Aorta (tissue), 5 donors: ENCODE results near the gene SEMA3G. TPM values are rescaled to one million over a fixed set of nuclear protein-coding genes. Genes with fewer than 3 reads are reported as not detected.
A peak's percentile ranks its signal among the peaks of the same experiment; 100 is the strongest.

ENCODE experiments used
- ATAC-seq: fragments of 200-7000 bp; cut with Tn5 transposase; one replicate; pipeline ENCODE4 v1.9.1; 2022; ENCODE audit warnings: moderate library complexity; ENCODE audit not compliant: low FRiP score
- DNase-seq, 2 donors: peaks; one replicate each; pipeline ENCODE4 v3.0.0-alpha.2; 2020
- H3K27ac ChIP-seq, 2 donors: one replicate each; pipeline ENCODE4 v1.5.1; 2013; ENCODE audit warnings: low read length in 2 of 2, mild to moderate bottlenecking in 2 of 2, moderate library complexity in 2 of 2, control low read depth in 1 of 2, inconsistent platforms in 1 of 2, low read depth in 1 of 2
- H3K27me3 ChIP-seq, 2 donors: one replicate each; pipeline ENCODE4 v1.6.1; 2013; ENCODE audit warnings: control low read depth in 1 of 2, low read length in 1 of 2, mild to moderate bottlenecking in 1 of 2, moderate library complexity in 1 of 2; ENCODE audit not compliant: insufficient read depth in 2 of 2, control insufficient read depth in 1 of 2
- H3K36me3 ChIP-seq, 2 donors: one replicate each; pipeline ENCODE4 v1.6.1; 2013; ENCODE audit warnings: control low read depth in 1 of 2, low read length in 1 of 2, mild to moderate bottlenecking in 1 of 2; ENCODE audit not compliant: insufficient read depth in 2 of 2, control insufficient read depth in 1 of 2
- H3K4me1 ChIP-seq, 2 donors: one replicate each; pipeline ENCODE4 v1.6.1; 2013; ENCODE audit warnings: low read length in 2 of 2, control low read depth in 1 of 2, mild to moderate bottlenecking in 1 of 2, moderate library complexity in 1 of 2; ENCODE audit not compliant: insufficient read depth in 2 of 2, control insufficient read depth in 1 of 2
- H3K4me3 ChIP-seq, 2 donors: one replicate each; pipeline ENCODE4 v1.5.1; 2013; ENCODE audit warnings: low read length in 2 of 2, control low read depth in 1 of 2, mild to moderate bottlenecking in 1 of 2
- H3K9me3 ChIP-seq: one replicate; pipeline ENCODE4 v1.6.1; 2013; ENCODE audit warnings: mild to moderate bottlenecking, low read length; ENCODE audit not compliant: control insufficient read depth
- WGBS, 2 donors: extraction: QIAGEN DNeasy Blood & Tissue Kit; methylation state at CpG; one replicate each; pipeline ENCODE4 v1.1.7; 2013; 5-methylcytosine and 5-hydroxymethylcytosine counted together
- intact Hi-C, 2 donors: fragments of 100-400 bp; cut with DNase I; formaldehyde crosslinking; loops; one replicate each; pipeline versions ENCODE4 v1.14.2 to v1.15.0; 2022
- polyA plus RNA-seq, 2 donors: library from polyadenylated mRNA; stranded (reverse); fragments of 200-250 nt; gene quantifications; one replicate each; pipeline ENCODE4 v1.2.3, GENCODE V29; 2013
- total RNA-seq, 2 donors: library from RNA; stranded (reverse); fragmentation: NEBNext Ultra II Directional; extraction: Animal tissue kit (Norgen Biotek cat#: 25700); gene quantifications; one replicate each; pipeline ENCODE4 v1.2.1, GENCODE V29; 2021
- donor health status: healthy with polysubstance abuse.
- donor health status: Bipolar disorder and iron deficiency.
- donor health status: DM: no; HTN: no; CAD: no.
- donor health status: DM: no; HTN: no; CAD: no.
- donor health status: DM: yes; HTN: yes; CAD: no.

The SEMA3G gene
- total and polyA plus RNA-seq, 4 donors = 0.26 to 23.8 (median 12.5) TPM; not detected in 1

DNA sequence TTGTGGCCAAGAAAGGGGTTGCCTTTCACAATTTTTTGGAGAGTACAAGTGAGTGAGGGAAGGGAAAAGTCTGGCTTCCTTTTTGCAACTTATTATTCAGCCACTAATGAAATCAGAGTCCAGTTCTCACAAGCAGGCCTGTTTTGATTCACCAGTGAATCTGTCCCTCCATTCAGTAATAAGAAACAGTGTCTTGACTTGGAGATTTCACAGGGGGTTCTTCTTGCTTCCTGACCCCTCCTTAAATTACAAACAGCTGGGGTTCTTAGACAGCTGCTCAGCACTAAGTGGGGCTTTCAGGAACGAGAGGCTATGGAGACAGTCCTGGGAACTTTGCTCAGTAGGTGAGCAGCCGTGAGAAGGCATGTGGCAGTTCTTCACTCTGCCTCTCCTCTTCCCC is 24.5 kb downstream of the SEMA3G start:
- Histone ChIP-seq H3K4me1 (no peaks in the 10 kb centered on the region), H3K36me3 (peaks cover 0 to 2% of the 10 kb centered on the region in 2 donors), H3K27me3 (no peaks in the 10 kb centered on the region), H3K27ac (no peak overlapping the region), H3K9me3 (no peaks in the 10 kb centered on the region), H3K4me3 (no peak overlapping the region)
- ATAC-seq (no peak), DNase-seq (no peak)
- intact Hi-C loops = no loop called here
- WGBS, 2 donors = 77 to 80% methylated on average over 2 of the region's 2 CpGs

DNA sequence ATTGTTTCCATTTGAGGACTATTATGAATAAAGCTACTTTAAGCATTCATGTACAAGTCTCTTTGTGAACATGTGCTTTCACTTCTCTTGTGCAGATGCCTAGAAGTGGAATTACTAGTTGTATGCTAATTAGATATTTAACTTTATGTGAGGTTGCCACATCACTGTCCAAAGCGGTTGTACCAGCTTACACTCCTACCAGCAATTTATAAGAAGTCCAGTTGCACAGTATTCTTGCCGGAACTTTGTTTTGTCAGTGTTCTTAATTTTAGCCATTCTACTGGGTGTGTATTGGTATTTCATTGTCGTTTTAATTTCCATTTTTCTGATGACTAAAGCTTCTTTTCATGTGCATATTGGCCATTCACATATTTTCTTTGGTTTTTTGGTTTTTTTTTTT is 29.1 kb downstream of the SEMA3G start:
- DNase-seq = no peak
- Histone ChIP-seq H3K4me3 (no peak overlapping the region), H3K9me3 (no peaks in the 10 kb centered on the region), H3K36me3 (peaks cover 0 to 2% of the 10 kb centered on the region in 2 donors), H3K27ac (no peak overlapping the region), H3K4me1 (no peaks in the 10 kb centered on the region), H3K27me3 (no peaks in the 10 kb centered on the region)
- no peak for ATAC-seq
- intact Hi-C loops = no loop called here
- WGBS, 2 donors = 89 to 90% methylated on average over 3 of the region's 3 CpGs

DNA sequence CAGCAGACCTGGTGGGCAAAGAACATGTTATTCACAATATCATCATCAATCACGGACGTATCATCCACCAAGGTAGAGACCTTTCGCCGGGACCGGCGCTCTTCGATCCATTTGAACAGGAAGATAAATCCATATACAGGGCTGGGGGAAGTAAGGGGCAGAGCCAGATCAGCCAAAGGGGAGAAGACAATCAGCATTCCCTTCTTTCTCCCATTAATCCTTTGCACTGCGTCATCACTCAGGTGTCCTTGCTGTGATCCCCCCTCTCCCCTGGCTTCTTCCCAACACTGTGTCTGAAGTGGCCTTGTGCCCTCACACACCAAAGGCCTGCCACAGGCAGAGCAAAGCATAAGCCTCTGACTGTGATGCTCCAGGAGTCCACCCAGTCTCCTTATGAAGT is 36.4 kb downstream of the SEMA3G start:
- intact Hi-C loops = no loop called here
- H3K27me3 ChIP-seq = no peaks in the 10 kb centered on the region
- ATAC-seq = no peak
- H3K4me1 ChIP-seq = no peaks in the 10 kb centered on the region
- no peak overlapping the region for H3K4me3 ChIP-seq
- peak in 1 of 2 donors; percentile 24 for DNase-seq
- no peaks in the 10 kb centered on the region for H3K36me3 ChIP-seq
- WGBS, 2 donors = 90 to 94% methylated on average over 8 of the region's 8 CpGs
- no peaks in the 10 kb centered on the region for H3K9me3 ChIP-seq
- H3K27ac ChIP-seq = no peak overlapping the region

DNA sequence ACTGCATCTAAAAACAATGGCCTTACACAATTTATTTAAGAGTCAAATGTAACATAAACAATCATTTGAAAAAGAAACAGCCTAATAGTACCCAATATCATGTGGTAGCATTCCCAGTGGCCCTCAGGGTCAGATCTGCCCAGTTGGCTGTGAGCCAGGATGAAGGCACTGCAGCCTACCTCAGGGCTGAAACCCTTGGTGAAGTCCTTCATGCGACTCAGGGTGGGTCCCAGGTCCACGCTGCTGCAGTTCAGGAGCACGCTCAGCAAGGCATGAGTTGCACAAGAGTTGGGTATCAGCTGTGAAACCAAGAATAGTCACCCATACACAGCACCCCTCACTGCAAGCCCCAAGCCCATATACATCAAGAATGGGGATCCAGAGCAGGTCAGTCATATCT is 37.1 kb downstream of the SEMA3G start:
- H3K4me3 ChIP-seq = no peak overlapping the region
- peak; percentile 40 to 61 for DNase-seq
- intact Hi-C loops = no loop called here

DNA sequence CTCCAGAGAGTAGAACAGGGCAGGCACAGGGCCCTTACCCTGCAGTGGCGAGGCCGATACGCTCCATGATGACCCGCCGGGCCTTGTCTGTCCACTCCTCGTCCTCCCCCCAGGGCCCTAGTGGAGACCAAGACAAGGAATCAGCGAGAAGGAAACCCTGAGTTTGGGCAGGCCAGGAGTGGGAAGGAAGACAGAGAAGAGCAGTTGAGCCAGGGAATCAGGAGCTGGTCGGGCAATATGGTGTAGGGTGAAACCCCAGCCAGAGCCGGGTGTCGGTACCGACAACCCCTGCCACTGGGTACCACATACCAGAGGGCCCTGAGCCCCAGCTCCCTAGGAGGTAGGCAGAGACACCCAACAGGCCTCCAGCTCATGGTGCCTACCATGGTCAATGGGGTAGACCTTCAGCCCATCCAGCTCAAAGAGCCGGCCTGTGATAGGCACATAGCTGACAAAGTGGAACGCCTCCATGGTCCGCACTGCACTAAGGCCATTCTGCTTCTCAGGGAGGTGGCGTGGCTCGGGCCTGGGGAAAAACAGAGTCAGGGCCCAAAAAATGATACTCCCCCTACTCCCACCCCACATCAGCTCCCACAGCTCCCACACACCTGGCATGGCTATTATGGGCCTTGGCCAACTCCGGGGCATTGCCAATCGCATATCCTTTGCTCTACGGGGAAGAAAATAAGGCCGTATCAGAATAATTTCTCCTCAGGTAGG is 38.0 kb downstream of the SEMA3G start:
- DNase-seq = peak; percentile 38 to 61
- intact Hi-C loops = no loop called here
- Histone ChIP-seq H3K27ac (no peak overlapping the region), H3K27me3 (no peaks in the 10 kb centered on the region), H3K4me3 (no peak overlapping the region), H3K9me3 (no peaks in the 10 kb centered on the region), H3K4me1 (no peaks in the 10 kb centered on the region), H3K36me3 (no peaks in the 10 kb centered on the region)
- no peak for ATAC-seq
- WGBS, 2 donors = 92 to 94% methylated on average over 20 of the region's 20 CpGs

More for the DNA sequence above, 37.1 kb downstream of the SEMA3G start:
- ATAC-seq = no peak
- H3K27ac ChIP-seq = no peak overlapping the region
- no peaks in the 10 kb centered on the region for H3K36me3 ChIP-seq
- H3K4me1 ChIP-seq = no peaks in the 10 kb centered on the region
- WGBS, 2 donors = 91 to 97% methylated on average over 3 of the region's 3 CpGs
- H3K9me3 ChIP-seq = no peaks in the 10 kb centered on the region
- H3K27me3 ChIP-seq = no peaks in the 10 kb centered on the region

DNA sequence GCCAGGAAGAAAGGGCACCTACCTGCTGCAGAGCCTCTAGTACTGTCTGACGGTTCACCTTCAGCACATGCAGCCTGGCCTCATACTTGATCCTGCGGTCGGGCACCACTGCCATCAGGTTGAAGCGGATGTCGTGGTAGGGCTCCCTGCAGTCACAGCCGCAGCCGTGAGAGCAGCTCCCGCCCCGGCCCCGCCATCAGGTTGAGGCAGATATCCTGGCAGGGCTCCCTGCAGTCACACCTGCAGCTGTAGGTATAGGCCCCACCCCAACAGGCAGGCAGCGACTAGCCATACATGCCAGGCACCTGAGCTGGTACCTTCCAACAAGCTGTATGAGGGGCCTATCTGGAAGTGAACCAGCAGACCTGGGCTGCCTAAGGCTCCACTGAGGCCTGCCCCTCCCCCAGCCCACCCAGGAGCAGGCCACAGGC is 38.7 kb downstream of the SEMA3G start:
- intact Hi-C loops = no loop called here
- no peak overlapping the region for H3K27ac ChIP-seq
- no peak for ATAC-seq

DNA sequence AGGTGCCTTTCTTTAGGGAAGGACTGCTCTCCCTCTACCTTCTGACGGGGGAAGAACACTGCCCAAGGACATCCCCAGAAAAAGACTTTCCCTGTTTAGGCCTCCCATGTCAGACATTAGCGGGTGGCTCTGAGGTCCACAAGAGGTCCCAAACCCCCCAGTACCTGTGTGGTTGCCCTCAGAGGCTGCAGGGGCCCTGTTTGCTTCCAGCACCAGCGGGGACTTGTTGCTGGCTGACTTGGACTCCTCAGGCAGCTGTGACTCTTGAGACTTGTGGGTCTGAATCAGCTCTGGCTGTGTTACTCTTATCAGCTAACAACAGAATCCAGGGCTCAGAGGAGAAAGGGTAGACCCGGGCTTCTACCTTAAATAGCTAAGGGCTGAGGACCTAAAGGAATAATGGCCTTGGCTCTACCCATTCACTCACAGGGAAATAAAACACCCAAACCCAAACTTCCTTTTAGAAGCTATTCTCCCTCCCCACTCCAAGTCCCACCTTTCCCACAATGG is 39.2 kb downstream of the SEMA3G start:
- ATAC-seq = no peak
- Histone ChIP-seq H3K4me3 (no peak overlapping the region), H3K27ac (no peak overlapping the region), H3K36me3 (no peaks in the 10 kb centered on the region), H3K4me1 (no peaks in the 10 kb centered on the region), H3K9me3 (no peaks in the 10 kb centered on the region), H3K27me3 (no peaks in the 10 kb centered on the region)
- WGBS, 2 donors = 86 to 89% methylated on average over 4 of the region's 4 CpGs
- DNase-seq = peak; percentile 17 to 39
- intact Hi-C loops = no loop called here

More for the DNA sequence above, 38.7 kb downstream of the SEMA3G start:
- H3K4me1 ChIP-seq = no peaks in the 10 kb centered on the region
- 88 to 90% methylated on average over 11 of the region's 11 CpGs for WGBS, 2 donors
- H3K4me3 ChIP-seq = no peak overlapping the region
- no peaks in the 10 kb centered on the region for H3K9me3 ChIP-seq
- H3K27me3 ChIP-seq = no peaks in the 10 kb centered on the region
- DNase-seq = peak; percentile 40 to 59
- H3K36me3 ChIP-seq = no peaks in the 10 kb centered on the region

DNA sequence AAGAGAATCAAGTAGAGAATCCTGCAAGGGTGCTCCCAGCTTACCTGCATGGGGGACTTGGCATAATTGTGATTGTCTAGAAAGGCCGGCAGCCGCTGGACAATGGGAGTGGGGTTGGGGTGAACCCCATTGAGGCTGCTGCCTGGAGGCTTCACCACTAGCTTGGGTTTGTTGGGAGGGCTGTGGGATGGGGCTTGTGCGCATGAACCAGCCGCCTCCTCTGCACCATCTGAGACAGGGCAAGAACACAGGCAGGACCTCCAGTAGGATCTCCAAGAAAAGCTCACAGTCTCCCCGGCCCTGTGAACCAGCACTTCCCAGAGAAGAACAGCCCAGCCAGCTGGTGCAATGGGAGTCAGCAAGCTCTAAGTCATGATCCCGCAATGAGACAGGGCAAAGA is 39.8 kb downstream of the SEMA3G start:
- Histone ChIP-seq H3K27me3 (no peaks in the 10 kb centered on the region), H3K36me3 (no peaks in the 10 kb centered on the region), H3K4me3 (no peak overlapping the region), H3K9me3 (no peaks in the 10 kb centered on the region), H3K4me1 (no peaks in the 10 kb centered on the region), H3K27ac (no peak overlapping the region)
- intact Hi-C loops = no loop called here
- DNase-seq (peak; percentile 36 to 58), ATAC-seq (no peak)
- WGBS, 2 donors = 91 to 95% methylated on average over 6 of the region's 6 CpGs

DNA sequence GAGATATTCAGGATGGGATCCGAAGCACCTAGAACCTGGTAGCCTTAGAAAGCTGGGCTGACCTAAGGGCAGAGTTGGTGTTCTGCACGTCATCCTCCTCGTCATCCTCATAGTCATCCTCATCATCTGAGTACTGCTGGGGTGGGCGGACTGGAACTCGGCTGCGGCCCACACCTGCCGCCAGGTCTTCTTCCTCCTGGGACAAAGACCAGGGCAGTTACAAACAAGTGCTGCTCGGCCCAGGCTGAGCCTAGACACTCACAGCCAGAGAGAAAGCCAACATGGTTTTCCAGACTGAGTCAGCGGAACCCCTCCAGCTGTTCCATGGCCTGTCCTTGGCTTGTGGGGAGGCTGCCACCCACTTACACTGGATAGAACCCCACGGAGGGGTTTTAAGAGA is 40.5 kb downstream of the SEMA3G start:
- ATAC-seq = no peak
- intact Hi-C loops = no loop called here
- Histone ChIP-seq H3K36me3 (no peaks in the 10 kb centered on the region), H3K4me3 (no peak overlapping the region), H3K27me3 (no peaks in the 10 kb centered on the region), H3K9me3 (no peaks in the 10 kb centered on the region), H3K27ac (no peak overlapping the region), H3K4me1 (no peaks in the 10 kb centered on the region)
- WGBS, 2 donors = 87 to 92% methylated on average over 10 of the region's 10 CpGs
- DNase-seq = peak; percentile 23 to 41
